GM12864 (cell line): Measurements from ENCODE around the gene DUSP5.
A peak's percentile ranks its signal among the peaks of the same experiment; 100 is the strongest.
"Not testable (repeated sequence)": the region's sequence is repeated elsewhere in the genome, so short reads cannot be mapped to it uniquely, and the experiment has no call there.

ENCODE experiments used
- DNase-seq: peaks from one replicate; pipeline ENCODE4 v3.0.0-alpha.2; 2011; ENCODE audit warnings: low read depth
- H3K4me3 ChIP-seq: 2 replicates; pipeline ENCODE4 v1.5.1; 2011; ENCODE audit warnings: mild to moderate bottlenecking, low read depth, low read length, control low read depth
- TF ChIP-seq, protein P1 (sequence below): IDR thresholded peaks from 2 replicates; pipeline ENCODE4 v1.5.1; 2011; ENCODE audit warnings: low read depth, mild to moderate bottlenecking, moderate library complexity, low read length, control low read depth, inconsistent platforms; ENCODE audit errors: missing control alignments

Gene DUSP5

DNA sequence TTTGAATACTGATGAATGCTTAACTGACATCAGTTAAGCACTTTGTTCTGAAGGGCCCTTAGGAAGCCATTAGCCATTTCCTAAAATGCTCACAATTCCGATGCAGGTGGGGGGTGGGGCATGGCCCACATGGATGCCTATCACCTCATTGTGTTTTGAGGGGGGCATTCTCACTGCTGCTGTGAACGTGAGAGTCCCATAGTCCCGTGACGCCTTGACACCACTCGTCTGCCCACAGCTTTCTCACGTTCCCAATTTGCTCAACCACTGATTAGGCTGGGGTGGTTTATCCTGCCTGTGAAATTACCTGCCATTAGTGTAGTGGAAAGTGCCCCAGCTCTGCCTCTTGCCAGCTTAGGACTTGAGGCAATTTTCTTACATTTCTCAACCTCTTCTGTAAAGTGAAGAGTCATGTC, 31.9 kb downstream of the DUSP5 start:
- TF ChIP-seq, protein P1, sequence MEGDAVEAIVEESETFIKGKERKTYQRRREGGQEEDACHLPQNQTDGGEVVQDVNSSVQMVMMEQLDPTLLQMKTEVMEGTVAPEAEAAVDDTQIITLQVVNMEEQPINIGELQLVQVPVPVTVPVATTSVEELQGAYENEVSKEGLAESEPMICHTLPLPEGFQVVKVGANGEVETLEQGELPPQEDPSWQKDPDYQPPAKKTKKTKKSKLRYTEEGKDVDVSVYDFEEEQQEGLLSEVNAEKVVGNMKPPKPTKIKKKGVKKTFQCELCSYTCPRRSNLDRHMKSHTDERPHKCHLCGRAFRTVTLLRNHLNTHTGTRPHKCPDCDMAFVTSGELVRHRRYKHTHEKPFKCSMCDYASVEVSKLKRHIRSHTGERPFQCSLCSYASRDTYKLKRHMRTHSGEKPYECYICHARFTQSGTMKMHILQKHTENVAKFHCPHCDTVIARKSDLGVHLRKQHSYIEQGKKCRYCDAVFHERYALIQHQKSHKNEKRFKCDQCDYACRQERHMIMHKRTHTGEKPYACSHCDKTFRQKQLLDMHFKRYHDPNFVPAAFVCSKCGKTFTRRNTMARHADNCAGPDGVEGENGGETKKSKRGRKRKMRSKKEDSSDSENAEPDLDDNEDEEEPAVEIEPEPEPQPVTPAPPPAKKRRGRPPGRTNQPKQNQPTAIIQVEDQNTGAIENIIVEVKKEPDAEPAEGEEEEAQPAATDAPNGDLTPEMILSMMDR, result no peak
- peak; percentile 30 for DNase-seq
- H3K4me3 ChIP-seq, result no peak overlapping the region

DNA sequence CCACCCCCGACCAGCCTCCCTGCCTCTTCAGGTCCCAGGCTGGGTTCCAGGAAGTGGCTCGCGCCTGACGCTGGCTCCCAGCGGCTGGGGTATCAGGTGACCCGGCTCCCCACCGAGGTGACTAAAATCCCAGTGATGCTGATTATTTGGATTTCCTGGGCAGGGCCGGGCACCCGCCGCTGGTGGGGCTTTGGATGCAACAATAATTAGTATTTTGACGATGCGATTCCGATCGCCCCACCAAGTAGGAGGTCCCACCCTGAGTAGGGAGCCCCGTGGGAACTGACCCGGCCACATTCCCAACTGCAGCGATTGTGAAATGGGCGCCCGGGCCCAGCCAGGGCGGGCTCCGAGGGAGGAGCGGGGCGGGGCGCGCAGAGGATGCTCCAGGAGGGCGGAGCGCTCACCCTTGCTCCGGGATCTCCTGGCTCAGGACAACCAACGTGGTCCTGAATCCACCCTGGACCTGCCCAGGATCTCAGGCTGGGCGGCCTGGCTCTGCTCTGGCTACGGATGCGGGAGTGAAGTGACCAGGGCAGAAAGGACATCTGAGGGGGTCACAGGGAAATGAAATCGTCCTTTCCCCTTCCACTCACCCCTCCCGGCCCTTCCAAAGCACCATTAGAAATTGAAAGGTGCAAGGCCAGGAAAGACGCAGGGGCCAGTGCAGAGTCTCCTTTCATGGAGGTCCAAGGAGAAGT, 32.6 kb downstream of the DUSP5 start:
- H3K4me3 ChIP-seq, result no peak overlapping the region

DNA sequence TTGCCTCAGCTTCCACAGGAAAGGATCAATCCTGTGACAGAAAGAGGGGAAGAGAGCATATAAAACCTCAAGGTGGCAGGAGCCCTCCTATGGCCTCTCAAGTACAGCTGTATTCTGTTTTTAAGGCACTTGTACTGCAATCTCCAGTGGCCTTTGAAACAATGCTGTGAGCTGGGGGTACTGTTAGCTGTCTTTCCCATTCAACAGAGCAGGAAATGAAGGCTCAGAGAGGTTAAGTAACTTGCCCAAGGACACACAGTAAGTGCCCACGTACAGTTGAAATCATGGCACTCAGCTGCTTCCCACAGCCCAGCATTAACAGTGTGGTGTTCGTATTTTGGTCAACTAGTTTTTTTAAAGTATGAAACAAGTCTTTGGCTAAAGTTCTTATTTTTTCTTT, 34.0 kb downstream of the DUSP5 start:
- TF ChIP-seq, protein P1, result no peak
- H3K4me3 ChIP-seq, result no peak overlapping the region
- DNase-seq, result no peak

More for the DNA sequence above, 32.6 kb downstream of the DUSP5 start:
- TF ChIP-seq, protein P1, result no peak
- DNase-seq, result no peak

DNA sequence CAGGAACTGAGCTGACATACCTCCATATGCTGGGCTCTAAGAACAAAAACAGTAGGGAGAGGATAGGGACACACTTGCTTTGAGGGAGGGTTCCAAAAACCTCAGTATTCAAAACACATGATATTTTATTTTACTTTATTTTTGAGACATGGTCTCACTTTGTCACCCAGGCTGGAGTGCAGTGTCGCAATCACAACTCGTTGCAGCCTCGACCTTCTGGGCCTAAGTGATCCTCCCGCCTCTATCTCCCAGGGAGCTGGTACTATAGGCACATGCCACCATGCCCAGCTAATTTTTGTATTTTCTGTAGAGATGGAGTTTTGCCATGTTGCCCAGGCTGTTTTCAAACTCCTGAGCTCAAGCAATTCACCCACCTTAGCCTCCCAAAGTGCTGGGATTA, 34.9 kb downstream of the DUSP5 start:
- not testable (repeated sequence) for H3K4me3 ChIP-seq, DNase-seq

DNA sequence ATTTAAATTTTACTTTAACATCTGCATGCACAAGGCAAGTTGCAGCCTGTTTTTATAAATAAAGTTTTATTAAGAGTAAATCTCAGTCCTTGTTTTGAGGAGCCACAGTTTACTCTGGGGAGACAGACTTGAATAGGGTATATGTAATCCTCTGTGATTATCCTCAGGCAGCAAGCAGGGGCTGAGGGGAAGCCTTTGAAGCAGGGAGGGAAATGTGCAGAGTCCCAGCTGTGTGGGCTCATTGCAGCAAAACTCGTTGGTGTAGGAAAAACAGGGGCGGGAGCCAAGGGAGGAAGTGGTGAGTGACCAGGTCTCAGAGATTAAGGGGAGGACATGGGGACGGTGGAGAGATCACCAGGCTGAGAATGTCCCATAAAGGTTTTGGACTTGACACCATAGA, 35.4 kb downstream of the DUSP5 start:
- TF ChIP-seq, protein P1, result no peak
- DNase-seq, result no peak
- no peak overlapping the region for H3K4me3 ChIP-seq

DNA sequence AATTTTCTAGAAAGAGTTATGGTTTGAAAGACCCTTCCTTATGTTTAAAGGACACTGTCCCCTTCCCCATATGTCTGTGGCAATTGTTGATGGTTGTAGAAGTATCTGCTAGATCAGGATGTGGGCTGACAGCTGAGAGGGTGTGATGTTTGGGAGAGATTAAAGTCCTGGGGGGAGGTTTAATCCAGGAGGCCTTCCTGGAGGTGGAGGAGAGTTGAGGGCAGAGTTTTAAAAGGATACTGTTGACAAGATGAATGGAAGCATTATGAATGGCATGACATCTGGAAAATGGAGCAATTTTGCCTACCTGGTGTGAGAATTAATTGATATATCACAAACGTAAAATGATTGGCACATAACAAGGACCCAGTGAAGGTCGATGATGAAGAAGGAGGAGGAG, 36.9 kb downstream of the DUSP5 start:
- TF ChIP-seq, protein P1, result no peak
- H3K4me3 ChIP-seq, result no peak overlapping the region
- no peak for DNase-seq

DNA sequence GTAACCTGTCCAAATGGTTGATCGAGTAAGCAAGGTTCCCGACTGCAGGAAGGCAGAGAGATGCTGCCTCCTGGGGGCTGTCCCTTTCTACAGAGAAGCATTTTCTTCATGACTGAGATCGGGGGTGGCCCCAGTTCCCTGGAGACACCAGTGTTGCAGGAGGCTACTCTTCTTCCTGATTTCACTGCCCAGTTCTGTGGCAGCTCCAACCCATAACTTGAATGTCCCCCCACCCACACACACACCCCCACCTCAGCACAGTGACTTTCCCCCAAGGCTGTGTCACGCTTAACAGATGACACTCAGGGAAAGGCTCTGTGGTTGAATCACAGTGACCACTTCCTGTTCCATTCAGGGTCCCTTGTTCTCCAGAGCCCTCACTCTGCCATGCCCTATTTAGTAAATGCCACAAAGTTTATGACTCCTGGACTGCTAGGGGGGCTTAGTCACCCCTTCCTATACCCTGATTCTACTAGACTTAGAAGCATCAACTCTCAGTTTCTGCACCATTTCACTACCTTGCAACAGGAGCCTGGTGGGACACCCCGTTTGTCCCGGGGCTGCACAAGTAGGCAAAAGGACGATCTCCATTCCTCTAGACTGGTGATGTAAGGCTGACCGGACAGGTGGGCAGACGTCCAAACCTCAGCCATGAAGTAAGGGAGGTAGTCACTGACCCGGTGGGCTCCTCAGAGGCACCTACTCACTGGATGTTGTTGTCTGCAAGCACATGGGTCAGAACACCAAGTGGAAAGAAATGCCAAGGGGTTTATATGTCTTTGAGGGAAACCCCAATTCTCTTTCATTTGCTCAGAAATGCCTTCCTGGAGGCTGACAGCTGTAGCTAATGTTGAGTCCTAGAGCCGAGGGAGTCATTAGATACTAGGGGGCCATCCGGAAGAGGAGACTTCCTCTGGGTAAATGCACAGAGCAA, 38.5 kb downstream of the DUSP5 start:
- peak; percentile 68 for DNase-seq
- H3K4me3 ChIP-seq, result no peak overlapping the region
- TF ChIP-seq, protein P1, result peak; percentile 37
